OCI-LY1 (cell line): ENCODE measurements around the gene COL9A3.

Experiments
- H2AFZ ChIP-seq: fragments of 200-600 bp; sonication (generic), shearing (Covaris generic); 2 replicates; pipeline ENCODE4 v1.6.0; 2014; ENCODE audit warnings: antibody characterized with exemption, mild to moderate bottlenecking, low read length
- H3F3A ChIP-seq: fragments of 200-600 bp; sonication (generic), shearing (Covaris generic); 2 replicates; pipeline ENCODE4 v1.6.0; 2014; ENCODE audit warnings: mild to moderate bottlenecking, antibody characterized with exemption, low read length, moderate library complexity; ENCODE audit not compliant: insufficient read depth
- H3K27ac ChIP-seq: fragments of 200-600 bp; sonication (generic); 2 replicates; pipeline ENCODE4 v1.5.1; 2014; ENCODE audit warnings: low read length, mixed run types, mild to moderate bottlenecking, low read depth; ENCODE audit not compliant: poor library complexity, severe bottlenecking
- H3K27me3 ChIP-seq: fragments of 200-600 bp; sonication (generic); 2 replicates; pipeline ENCODE4 v1.6.0; 2014; ENCODE audit warnings: antibody characterized with exemption, mild to moderate bottlenecking, low read length, moderate library complexity; ENCODE audit not compliant: insufficient read depth
- H3K36me3 ChIP-seq: fragments of 200-600 bp; sonication (generic); 2 replicates; pipeline ENCODE4 v1.6.1; 2014; ENCODE audit warnings: mild to moderate bottlenecking, antibody characterized with exemption, low read length, moderate library complexity, mixed read lengths; ENCODE audit not compliant: insufficient read depth
- H3K4me1 ChIP-seq: fragments of 200-600 bp; sonication (generic); 2 replicates; pipeline ENCODE4 v1.5.1; 2014; ENCODE audit warnings: mild to moderate bottlenecking, low read length, moderate library complexity; ENCODE audit not compliant: insufficient read depth, severe bottlenecking
- H3K4me2 ChIP-seq: fragments of 200-600 bp; sonication (generic), shearing (Covaris generic); 2 replicates; pipeline ENCODE4 v1.6.1; 2014; ENCODE audit warnings: low read length
- H3K4me3 ChIP-seq: fragments of 200-600 bp; sonication (generic); 2 replicates; pipeline ENCODE4 v1.5.1; 2014; ENCODE audit warnings: low read length, low read depth, mild to moderate bottlenecking, mixed read lengths; ENCODE audit not compliant: poor library complexity, severe bottlenecking
- H3K79me2 ChIP-seq: fragments of 200-600 bp; shearing (Covaris generic); 2 replicates; pipeline ENCODE4 v1.6.1; 2016; ENCODE audit warnings: mixed run types, low read length, mixed read lengths; ENCODE audit not compliant: insufficient read depth
- H3K9ac ChIP-seq: fragments of 200-600 bp; sonication (generic), shearing (Covaris generic); 2 replicates; pipeline ENCODE4 v1.6.1; 2014; ENCODE audit warnings: mild to moderate bottlenecking, low read length, mixed read lengths
- H3K9me2 ChIP-seq: fragments of 200-600 bp; sonication (generic), shearing (Covaris generic); 2 replicates; pipeline ENCODE4 v1.6.1; 2014; ENCODE audit warnings: low read depth, mild to moderate bottlenecking, low read length, mixed read lengths
- H3K9me3 ChIP-seq: fragments of 200-600 bp; shearing (Covaris generic); 2 replicates; pipeline ENCODE4 v1.6.1; 2014; ENCODE audit warnings: low read length, mixed read lengths
- H4K20me1 ChIP-seq: fragments of 200-600 bp; sonication (generic), shearing (Covaris generic); 2 replicates; pipeline ENCODE4 v1.6.0; 2016; ENCODE audit warnings: mild to moderate bottlenecking, low read length; ENCODE audit not compliant: insufficient read depth
- CTCF ChIP-seq: fragments of 200-600 bp; sonication (generic), shearing (Covaris generic); IDR thresholded peaks from 2 replicates; pipeline ENCODE4 v1.5.1; 2017; ENCODE audit warnings: mild to moderate bottlenecking, antibody characterized with exemption, low read length, moderate library complexity, mixed read lengths
- EZH2 ChIP-seq: fragments of 200-600 bp; sonication (generic), shearing (Covaris generic); IDR thresholded peaks from 2 replicates; pipeline ENCODE4 v1.8.0; 2017; ENCODE audit warnings: borderline replicate concordance, mixed run types, mild to moderate bottlenecking, antibody characterized with exemption, low read length, moderate library complexity, mixed read lengths

COL9A3 gene

GRCh38 chr20:62890444-62890843 lies 73.6 kb downstream of the COL9A3 start:
- Histone ChIP-seq H3K9me3 (no peaks in the 10 kb centered on the region), H3F3A (no peaks in the 10 kb centered on the region), H3K9me2 (no peaks in the 10 kb centered on the region), H3K27me3 (no peaks in the 10 kb centered on the region), H3K36me3 (peaks cover 100% of the 10 kb centered on the region), H3K4me3 (no peak overlapping the region), H4K20me1 (no peaks in the 10 kb centered on the region), H3K4me1 (no peaks in the 10 kb centered on the region), H2AFZ (no peak overlapping the region), H3K9ac (no peak overlapping the region), H3K4me2 (no peak overlapping the region), H3K79me2 (no peaks in the 10 kb centered on the region), H3K27ac (no peak overlapping the region)
- TF ChIP-seq EZH2 (no peak), CTCF (no peak)
